GM21390 (cell line): ENCODE results near the gene ZNF786.
"Not testable (repeated sequence)": the region's sequence is repeated elsewhere in the genome, so short reads cannot be mapped to it uniquely, and the experiment has no call there.

Source experiments
- ATAC-seq: cut with Tn5 transposase; IDR thresholded peaks from one replicate; pipeline ENCODE4 v1.9.1; 2021; ENCODE audit not compliant: unreplicated experiment

ZNF786 gene

GRCh38 chr7:149031353-149031910, 59.1 kb downstream of the ZNF786 start:
- ATAC-seq = no peak

GRCh38 chr7:149030439-149030838, 60.1 kb downstream of the ZNF786 start:
- not testable (repeated sequence) for ATAC-seq

GRCh38 chr7:149028346-149029109, 62.0 kb downstream of the ZNF786 start, which contains the start of gene PDIA4:
Gene PDIA4 (minus strand): TSS chr7:149028505. CDS start chr7:149028408, 97 bp downstream.
- ATAC-seq = peak; percentile 90

GRCh38 chr7:149027611-149028345, 62.7 kb downstream of the ZNF786 start:
- ATAC-seq = no peak

GRCh38 chr7:149027055-149027454, 63.5 kb downstream of the ZNF786 start:
- ATAC-seq = no peak

GRCh38 chr7:149023662-149024061, 66.9 kb downstream of the ZNF786 start:
- ATAC-seq = no peak

- ATAC-seq = no peak
These were observed 67.7 kb downstream of the ZNF786 start for GRCh38 chr7:149022756-149023360.

- ATAC-seq = no peak
These were observed 68.8 kb downstream of the ZNF786 start for GRCh38 chr7:149021725-149022062.

GRCh38 chr7:149020483-149020882, 70.0 kb downstream of the ZNF786 start:
- no peak for ATAC-seq
